HFF-Myc (cell line): ENCODE results near the gene ACOT7.

ENCODE experiments used
- DNase-seq: peaks from one replicate; pipeline ENCODE4 v3.0.0-alpha.2; 2011; ENCODE audit warnings: low read depth; ENCODE audit errors: extremely low read depth
- H3K4me3 ChIP-seq: replicated peaks from 2 replicates; pipeline ENCODE4 v1.5.1; 2011; ENCODE audit warnings: low read depth, mild to moderate bottlenecking, control low read depth, low read length
- TF ChIP-seq, protein P1 (sequence below): IDR thresholded peaks from 2 replicates; pipeline ENCODE4 v1.5.1; 2012; ENCODE audit warnings: mild to moderate bottlenecking, low read depth, low read length, control low read depth; ENCODE audit errors: missing control alignments

ACOT7 gene

DNA sequence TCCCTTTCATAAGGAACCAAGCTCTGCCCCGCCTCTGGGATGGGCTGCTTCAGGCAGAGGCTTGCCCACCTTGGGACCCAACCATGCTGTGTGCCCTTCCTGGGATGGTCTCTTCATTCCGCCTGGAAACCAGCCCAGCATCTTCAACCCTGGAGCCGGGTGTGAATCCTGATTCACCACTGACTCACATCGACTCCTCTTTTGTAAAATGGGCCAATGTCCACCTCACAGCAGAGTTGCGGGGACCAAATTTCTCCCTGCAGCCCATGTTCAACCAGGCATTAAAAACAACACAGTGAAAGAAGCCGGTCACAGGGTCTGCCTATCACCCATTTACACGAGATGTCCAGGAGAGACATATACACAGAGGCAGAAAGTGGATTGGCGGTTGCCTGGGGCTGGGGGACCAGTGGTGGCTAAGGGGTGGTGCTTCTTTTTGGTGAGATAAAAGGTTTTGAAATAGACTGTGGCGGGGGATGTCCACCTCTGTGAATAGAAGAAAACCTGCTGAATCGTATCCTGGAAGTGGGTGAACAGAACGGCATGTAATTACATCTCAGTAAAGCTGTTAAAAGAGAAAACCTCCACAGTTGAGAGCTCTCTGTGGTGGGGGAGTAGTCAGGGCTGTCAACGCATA lies 125.8 kb downstream of the ACOT7 start:
- no peak for DNase-seq
- H3K4me3 ChIP-seq, result no peak overlapping the region
- TF ChIP-seq, protein P1, sequence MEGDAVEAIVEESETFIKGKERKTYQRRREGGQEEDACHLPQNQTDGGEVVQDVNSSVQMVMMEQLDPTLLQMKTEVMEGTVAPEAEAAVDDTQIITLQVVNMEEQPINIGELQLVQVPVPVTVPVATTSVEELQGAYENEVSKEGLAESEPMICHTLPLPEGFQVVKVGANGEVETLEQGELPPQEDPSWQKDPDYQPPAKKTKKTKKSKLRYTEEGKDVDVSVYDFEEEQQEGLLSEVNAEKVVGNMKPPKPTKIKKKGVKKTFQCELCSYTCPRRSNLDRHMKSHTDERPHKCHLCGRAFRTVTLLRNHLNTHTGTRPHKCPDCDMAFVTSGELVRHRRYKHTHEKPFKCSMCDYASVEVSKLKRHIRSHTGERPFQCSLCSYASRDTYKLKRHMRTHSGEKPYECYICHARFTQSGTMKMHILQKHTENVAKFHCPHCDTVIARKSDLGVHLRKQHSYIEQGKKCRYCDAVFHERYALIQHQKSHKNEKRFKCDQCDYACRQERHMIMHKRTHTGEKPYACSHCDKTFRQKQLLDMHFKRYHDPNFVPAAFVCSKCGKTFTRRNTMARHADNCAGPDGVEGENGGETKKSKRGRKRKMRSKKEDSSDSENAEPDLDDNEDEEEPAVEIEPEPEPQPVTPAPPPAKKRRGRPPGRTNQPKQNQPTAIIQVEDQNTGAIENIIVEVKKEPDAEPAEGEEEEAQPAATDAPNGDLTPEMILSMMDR, result no peak

DNA sequence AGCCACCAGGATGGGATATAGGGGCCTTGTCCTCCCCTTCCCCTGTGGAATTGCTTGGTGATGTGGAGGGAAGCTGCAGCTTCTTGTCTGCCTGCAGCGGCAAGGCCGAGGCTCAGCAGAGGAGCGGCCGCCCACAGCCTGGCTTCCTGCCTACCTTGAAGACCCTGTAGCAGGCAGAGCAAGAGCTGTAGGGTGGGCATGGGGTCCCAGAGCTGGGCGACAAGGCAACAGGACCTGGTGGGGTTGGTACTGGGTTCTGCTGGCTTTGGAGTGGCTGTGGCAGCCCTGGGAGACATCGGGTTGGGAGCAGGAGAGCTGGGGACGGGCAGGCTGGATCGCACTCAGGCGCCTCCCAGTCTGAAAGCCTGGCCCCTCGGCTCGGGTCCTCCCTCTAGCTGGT lies 126.9 kb downstream of the ACOT7 start:
- H3K4me3 ChIP-seq, result no peak overlapping the region
- TF ChIP-seq, protein P1, result no peak
- DNase-seq, result no peak

DNA sequence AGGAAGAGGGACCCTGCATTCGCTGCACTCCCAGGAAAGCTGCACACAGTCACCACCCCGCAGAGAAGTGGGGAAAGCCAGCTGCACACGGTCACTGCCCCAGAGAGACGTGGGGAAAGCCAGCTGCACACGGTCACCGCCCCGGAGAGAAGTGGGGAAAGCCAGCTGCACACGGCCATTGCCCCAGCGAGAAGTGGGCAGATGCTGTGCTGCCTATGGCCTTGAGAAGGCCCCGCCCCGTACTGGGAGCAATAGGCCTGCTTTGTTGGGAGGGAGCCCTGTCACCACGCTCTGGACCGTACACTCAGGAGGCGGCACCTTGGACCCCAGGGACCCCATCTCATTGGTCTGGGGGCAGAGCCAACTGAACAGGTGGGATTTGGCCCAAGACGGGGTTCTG lies 128.4 kb downstream of the ACOT7 start:
- no peak overlapping the region for H3K4me3 ChIP-seq
- DNase-seq, result no peak
- TF ChIP-seq, protein P1, result no peak

DNA sequence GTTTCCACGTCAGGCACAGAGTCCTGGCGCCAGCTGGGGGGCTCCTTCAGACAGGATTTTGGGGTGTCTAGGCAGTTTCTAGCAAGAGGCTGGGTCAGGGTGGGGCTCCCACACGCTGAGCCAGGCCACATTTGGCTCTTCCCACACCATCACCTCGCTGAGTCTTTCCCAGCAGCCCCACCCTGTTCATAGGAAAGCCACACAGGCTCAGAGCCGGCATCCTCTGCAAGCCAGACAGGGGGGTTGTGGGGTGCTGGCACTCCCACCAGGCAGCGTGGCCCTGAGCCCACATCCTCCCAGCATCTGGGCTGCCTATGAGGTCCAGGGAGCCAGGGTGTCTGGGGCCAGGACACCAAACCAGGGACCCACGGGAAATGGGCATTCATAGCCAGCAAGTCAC lies 129.9 kb downstream of the ACOT7 start:
- no peak overlapping the region for H3K4me3 ChIP-seq
- TF ChIP-seq, protein P1, result no peak
- DNase-seq, result no peak

DNA sequence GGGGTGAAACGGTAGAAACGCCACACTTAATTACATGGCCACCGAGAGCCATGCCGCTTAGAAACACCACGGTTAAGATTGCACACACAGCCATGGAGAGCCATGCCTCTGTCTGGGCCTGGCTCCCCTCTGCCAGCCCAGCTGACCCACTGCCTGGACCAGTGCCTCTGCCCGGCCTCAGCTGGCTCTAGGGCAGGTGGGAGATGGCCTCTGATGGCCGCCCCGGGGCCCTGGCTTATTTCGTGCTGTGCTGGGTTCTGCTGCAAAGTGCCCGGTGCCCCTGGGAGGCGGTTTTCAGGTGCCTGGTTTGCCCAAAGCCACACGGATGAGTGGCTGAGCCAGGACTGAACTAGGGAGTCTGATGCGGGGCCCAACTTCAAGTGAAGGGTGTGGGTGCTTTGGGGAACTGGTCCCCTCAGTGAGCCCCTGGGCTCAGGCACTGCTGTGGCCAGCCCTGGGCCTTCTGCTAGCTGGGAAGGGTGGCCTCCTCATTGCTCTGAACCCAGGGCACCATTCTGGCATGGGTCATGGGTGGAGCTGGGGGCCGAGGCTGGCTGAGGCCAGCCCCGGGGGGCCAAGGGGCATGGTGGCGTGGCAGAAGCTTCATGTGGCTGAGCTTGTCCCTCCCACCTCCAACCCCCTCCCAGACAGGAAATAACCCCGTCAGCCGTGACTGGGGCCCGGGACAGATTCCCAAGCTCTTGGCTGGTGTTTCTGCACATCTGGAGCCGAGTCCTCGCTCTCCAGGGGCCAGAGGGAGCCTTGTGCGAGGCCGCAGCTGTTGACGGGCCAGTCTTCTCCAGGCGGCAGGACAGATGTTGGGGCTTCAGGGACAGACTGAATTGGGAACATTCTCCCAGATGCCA lies 130.8 kb downstream of the ACOT7 start:
- DNase-seq, result peak; percentile 57
- no peak overlapping the region for H3K4me3 ChIP-seq
- TF ChIP-seq, protein P1, result no peak

DNA sequence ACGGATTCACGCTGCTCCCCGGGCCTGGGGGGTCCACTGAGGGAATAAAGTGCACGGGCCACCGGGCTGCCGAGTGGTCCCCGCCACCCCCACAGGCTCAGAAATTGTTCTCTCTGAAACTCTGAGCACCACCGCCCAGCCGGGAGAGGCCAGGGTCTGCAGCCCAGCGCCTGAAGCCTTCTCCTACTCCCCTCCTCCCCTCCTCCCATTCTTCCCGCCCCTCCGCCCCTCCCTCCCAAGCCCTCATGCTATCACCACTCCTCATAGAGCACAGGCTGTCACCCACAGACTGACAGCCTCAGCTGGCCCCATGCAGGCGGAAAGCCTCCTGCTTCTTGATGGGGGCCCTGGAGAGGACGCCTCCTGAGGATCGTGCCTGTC lies 132.0 kb downstream of the ACOT7 start:
- TF ChIP-seq, protein P1, result no peak
- H3K4me3 ChIP-seq, result peak overlapping the region; percentile 41
- DNase-seq, result no peak
